HCT116 (cell line): ENCODE data around the gene ABRACL. TPM values are rescaled to one million over a fixed set of nuclear protein-coding genes. Genes with fewer than 3 reads are reported as not detected.
"Not testable (repeated sequence)": the region's sequence is repeated elsewhere in the genome, so short reads cannot be mapped to it uniquely, and the experiment has no call there.

Source experiments
- ATAC-seq: fragments of 200-7000 bp; cut with Tn5 transposase; 2 replicates; pipeline ENCODE4 v1.9.1; 2020; ENCODE audit warnings: mild to moderate bottlenecking, moderate library complexity
- BruUV-seq: library from RNA; stranded (reverse); fragments of 400-500 nt; replicated peaks from 2 replicates; lab custom pipeline; 2021; lab: Mats Ljungman, UMichigan
- CTCF ChIA-PET: fragments of 300-600 bp; sonication (Branson Sonifier 250); formaldehyde crosslinking; loops from one replicate; lab custom pipeline; 2021; ENCODE audit warnings: antibody characterized with exemption; lab: Charles Lee
- POLR2A ChIA-PET: fragments of 300-600, 350-600 bp; sonication (Branson Sonifier 250); formaldehyde crosslinking; loops from one replicate; lab custom pipeline; 2021; ENCODE audit warnings: antibody characterized with exemption; lab: Charles Lee
- RAD21 ChIA-PET, 2 experiments: fragments of 300-600 bp; sonication (Branson Sonifier 250); formaldehyde crosslinking; loops; one replicate each; lab custom pipeline; 2023; ENCODE audit warnings: low total read pairs in 2 of 2; ENCODE audit not compliant: uncharacterized antibody in 2 of 2, unreplicated experiment in 2 of 2, low non-redundant PET in 1 of 2; lab: Charles Lee
- DNase-seq: peaks from one replicate; pipeline ENCODE4 v3.0.0-alpha.2; 2010; ENCODE audit warnings: low read depth, low spot score
- H2AFZ ChIP-seq: fragments of 200-600 bp; shearing (Covaris generic), sonication (generic); 2 replicates; pipeline ENCODE4 v1.6.1; 2017; ENCODE audit warnings: low read depth, mixed run types, mixed read lengths, antibody characterized with exemption, low read length; ENCODE audit not compliant: poor library complexity, severe bottlenecking
- H3K27ac ChIP-seq: 2 replicates; pipeline ENCODE4 v1.5.1; 2012; ENCODE audit warnings: low read depth, low read length
- H3K27me3 ChIP-seq: fragments of 200-600 bp; sonication (generic); 2 replicates; pipeline ENCODE4 v1.6.1; 2016; ENCODE audit warnings: mixed run types, low read length, mixed read lengths; ENCODE audit not compliant: insufficient read depth
- H3K36me3 ChIP-seq, 2 experiments: fragments of 200-500 bp in 1 of 2; fragments of 200-600 bp in 1 of 2; sonication (Bioruptor generic) in 1 of 2; sonication (generic) in 1 of 2; 2 replicates each; pipeline versions ENCODE4 v1.5.1 to v1.6.1; 2014 to 2016; ENCODE audit warnings: low read length in 2 of 2, inconsistent platforms in 1 of 2, mixed read lengths in 1 of 2, mixed run types in 1 of 2; ENCODE audit not compliant: insufficient read depth in 2 of 2, control insufficient read depth in 1 of 2
- H3K4me1 ChIP-seq, 2 experiments: fragments of 200-600 bp in 1 of 2; sonication (generic) in 1 of 2; 2 replicates each; pipeline versions ENCODE4 v1.5.1 to v1.6.1; 2012 to 2017; ENCODE audit warnings: low read length in 2 of 2, inconsistent platforms in 1 of 2, mild to moderate bottlenecking in 1 of 2, mixed read lengths in 1 of 2, mixed run types in 1 of 2, moderate library complexity in 1 of 2; ENCODE audit not compliant: insufficient read depth in 2 of 2, control insufficient read depth in 1 of 2
- H3K4me2 ChIP-seq: fragments of 200-600 bp; sonication (generic); 2 replicates; pipeline ENCODE4 v1.6.1; 2017; ENCODE audit warnings: mixed run types, low read length, mixed read lengths
- H3K4me3 ChIP-seq, 2 experiments: fragments of 200-600 bp in 1 of 2; sonication (generic) in 1 of 2; replicated peaks in 1 of 2; 2 replicates each; pipeline ENCODE4 v1.5.1; 2011 to 2016; ENCODE audit warnings: low read length in 2 of 2, control low read depth in 1 of 2, low read depth in 1 of 2, mild to moderate bottlenecking in 1 of 2, mixed read lengths in 1 of 2, mixed run types in 1 of 2
- H3K79me2 ChIP-seq: fragments of 200-600 bp; sonication (generic); 2 replicates; pipeline ENCODE4 v1.6.1; 2017; ENCODE audit warnings: mild to moderate bottlenecking, mixed run types, low read length, moderate library complexity, mixed read lengths; ENCODE audit not compliant: insufficient read depth
- H3K9ac ChIP-seq: fragments of 200-600 bp; sonication (generic); 2 replicates; pipeline ENCODE4 v1.6.1; 2016; ENCODE audit warnings: low read length, mixed read lengths
- H3K9me2 ChIP-seq: fragments of 200-600 bp; sonication (generic), shearing (Covaris generic); 2 replicates; pipeline ENCODE4 v1.6.1; 2017; ENCODE audit warnings: mixed run types, mild to moderate bottlenecking, moderate library complexity; ENCODE audit not compliant: insufficient read depth
- H3K9me3 ChIP-seq, 2 experiments: fragments of 200-500 bp in 1 of 2; fragments of 200-600 bp in 1 of 2; sonication (Bioruptor generic) in 1 of 2; sonication (generic) in 1 of 2; 2 replicates each; pipeline ENCODE4 v1.6.1; 2014 to 2017; ENCODE audit warnings: low read length in 2 of 2, mixed read lengths in 2 of 2, inconsistent platforms in 1 of 2, low read depth in 1 of 2, mild to moderate bottlenecking in 1 of 2, mixed run types in 1 of 2, moderate library complexity in 1 of 2; ENCODE audit not compliant: control insufficient read depth in 1 of 2, insufficient read depth in 1 of 2
- H4K20me1 ChIP-seq: fragments of 200-600 bp; sonication (generic), shearing (Covaris generic); 2 replicates; pipeline ENCODE4 v1.6.1; 2017; ENCODE audit warnings: mixed run types, mild to moderate bottlenecking, moderate library complexity; ENCODE audit not compliant: insufficient read depth
- CBX3 ChIP-seq: IDR thresholded peaks from 2 replicates; pipeline ENCODE4 v1.6.1; 2012; ENCODE audit warnings: low read depth
- ELF1 ChIP-seq: IDR thresholded peaks from 2 replicates; pipeline ENCODE4 v1.6.1; 2012; ENCODE audit warnings: low read depth, borderline replicate concordance
- EZH2 ChIP-seq: fragments of 200-600 bp; sonication (generic); IDR thresholded peaks from 2 replicates; pipeline ENCODE4 v1.6.1; 2017; ENCODE audit warnings: antibody characterized with exemption, mixed run types
- EZH2phosphoT487 ChIP-seq: fragments of 200-600 bp; IDR thresholded peaks from 2 replicates; pipeline ENCODE4 v1.6.1; 2018; ENCODE audit warnings: antibody characterized with exemption, borderline replicate concordance
- FOSL1 ChIP-seq: IDR thresholded peaks from 2 replicates; pipeline ENCODE4 v1.6.1; 2012; ENCODE audit warnings: low read depth
- JUND ChIP-seq: IDR thresholded peaks from 2 replicates; pipeline ENCODE4 v1.6.1; 2012
- POLR2A ChIP-seq: IDR thresholded peaks from 2 replicates; pipeline ENCODE4 v1.7.0; 2011; ENCODE audit warnings: borderline replicate concordance; ENCODE audit not compliant: insufficient read depth, insufficient read length; ENCODE audit errors: extremely low read depth
- RAD21 ChIP-seq: IDR thresholded peaks from 2 replicates; pipeline ENCODE4 v1.6.1; 2012; ENCODE audit warnings: low read depth, mild to moderate bottlenecking
- SIN3A ChIP-seq: IDR thresholded peaks from 2 replicates; pipeline ENCODE4 v1.6.1; 2012; ENCODE audit warnings: low read depth
- SP1 ChIP-seq: IDR thresholded peaks from 2 replicates; pipeline ENCODE4 v1.6.1; 2012; ENCODE audit warnings: low read depth
- SRF ChIP-seq: IDR thresholded peaks from 2 replicates; pipeline ENCODE4 v1.6.1; 2012; ENCODE audit warnings: low read depth
- TCF7L2 ChIP-seq: IDR thresholded peaks from 2 replicates; pipeline ENCODE4 v1.7.0; 2011; ENCODE audit warnings: borderline replicate concordance, inconsistent platforms; ENCODE audit not compliant: insufficient read depth, insufficient read length; ENCODE audit errors: extremely low read depth
- YY1 ChIP-seq: IDR thresholded peaks from 2 replicates; pipeline ENCODE4 v1.6.1; 2011; ENCODE audit warnings: low read length, low read depth, moderate library complexity, mild to moderate bottlenecking; ENCODE audit not compliant: insufficient replicate concordance; ENCODE audit errors: extremely low read depth
- ZFX ChIP-seq: fragments of 450-650 bp; IDR thresholded peaks from 2 replicates; pipeline ENCODE4 v1.6.1; 2017
- intact Hi-C: fragments of 100-400 bp; cut with micrococcal nuclease; formaldehyde crosslinking; loops from 2 replicates; pipeline ENCODE4 v1.10.0; 2022
- total RNA-seq: library from RNA; stranded (reverse); gene quantifications from one replicate; pipeline ENCODE4 v1.2.1, GENCODE V29; 2021; ENCODE audit not compliant: unreplicated experiment
- TF ChIP-seq, protein P1 (sequence below): IDR thresholded peaks from 2 replicates; pipeline ENCODE4 v1.6.1; 2012
- TF ChIP-seq, protein P2 (sequence below): IDR thresholded peaks from 2 replicates; pipeline ENCODE4 v1.6.1; 2012; ENCODE audit warnings: low read depth
- TF ChIP-seq, protein P3 (sequence below): IDR thresholded peaks from 2 replicates; pipeline ENCODE4 v1.6.1; 2011; ENCODE audit warnings: mild to moderate bottlenecking, low read length, moderate library complexity; ENCODE audit not compliant: insufficient replicate concordance; ENCODE audit errors: extremely low read depth

The ABRACL gene
- total RNA-seq, 1 experiment from 2014 or later, result 47.4 TPM

DNA sequence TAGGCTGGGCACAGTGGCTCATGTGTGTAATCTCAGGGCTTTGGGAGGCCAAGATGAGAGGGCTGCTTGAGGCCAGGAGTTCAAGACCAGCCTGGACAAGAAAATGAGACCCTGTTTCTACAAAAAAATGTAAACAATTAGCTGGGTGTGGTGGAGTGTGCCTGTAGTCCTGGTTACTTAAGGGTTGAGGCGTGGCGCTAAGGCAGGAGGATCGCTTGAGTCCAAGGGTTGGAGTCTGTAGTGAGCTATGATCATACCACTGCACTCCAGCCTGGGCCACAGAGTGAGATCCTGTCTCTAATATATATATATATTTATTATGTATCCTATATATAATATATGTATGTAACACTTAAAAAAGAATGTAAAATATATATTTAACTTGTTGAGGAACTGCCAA lies 7.9 kb upstream of the ABRACL start:
- Histone ChIP-seq H3K4me2 (no peak overlapping the region), H3K36me3 (no peaks in the 10 kb centered on the region), H3K4me3 (no peak overlapping the region), H3K9ac (no peak overlapping the region), H3K27ac (no peak overlapping the region), H3K27me3 (no peaks in the 10 kb centered on the region), H3K9me3 (no peaks in the 10 kb centered on the region), H3K4me1 (no peaks in the 10 kb centered on the region), H3K79me2 (no peaks in the 10 kb centered on the region), H3K9me2 (no peaks in the 10 kb centered on the region), H4K20me1 (no peaks in the 10 kb centered on the region), H2AFZ (no peak overlapping the region)
- POLR2A ChIA-PET, result no interaction called here
- no TSS peak for BruUV-seq
- intact Hi-C loops, result no loop called here
- CTCF ChIA-PET, result no interaction called here
- ATAC-seq (no peak), DNase-seq (no peak)
- RAD21 ChIA-PET, result no interaction called here
- TF ChIP-seq JUND, result no peak
- no peak for TF ChIP-seq ELF1
- TF ChIP-seq FOSL1, result no peak
- no peak for TF ChIP-seq EZH2
- TF ChIP-seq, protein P1, sequence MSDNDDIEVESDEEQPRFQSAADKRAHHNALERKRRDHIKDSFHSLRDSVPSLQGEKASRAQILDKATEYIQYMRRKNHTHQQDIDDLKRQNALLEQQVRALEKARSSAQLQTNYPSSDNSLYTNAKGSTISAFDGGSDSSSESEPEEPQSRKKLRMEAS, result no peak
- no peak for TF ChIP-seq TCF7L2
- TF ChIP-seq YY1, result no peak
- TF ChIP-seq SIN3A, result no peak
- TF ChIP-seq RAD21, result no peak
- no peak for TF ChIP-seq SRF
- TF ChIP-seq, protein P2, sequence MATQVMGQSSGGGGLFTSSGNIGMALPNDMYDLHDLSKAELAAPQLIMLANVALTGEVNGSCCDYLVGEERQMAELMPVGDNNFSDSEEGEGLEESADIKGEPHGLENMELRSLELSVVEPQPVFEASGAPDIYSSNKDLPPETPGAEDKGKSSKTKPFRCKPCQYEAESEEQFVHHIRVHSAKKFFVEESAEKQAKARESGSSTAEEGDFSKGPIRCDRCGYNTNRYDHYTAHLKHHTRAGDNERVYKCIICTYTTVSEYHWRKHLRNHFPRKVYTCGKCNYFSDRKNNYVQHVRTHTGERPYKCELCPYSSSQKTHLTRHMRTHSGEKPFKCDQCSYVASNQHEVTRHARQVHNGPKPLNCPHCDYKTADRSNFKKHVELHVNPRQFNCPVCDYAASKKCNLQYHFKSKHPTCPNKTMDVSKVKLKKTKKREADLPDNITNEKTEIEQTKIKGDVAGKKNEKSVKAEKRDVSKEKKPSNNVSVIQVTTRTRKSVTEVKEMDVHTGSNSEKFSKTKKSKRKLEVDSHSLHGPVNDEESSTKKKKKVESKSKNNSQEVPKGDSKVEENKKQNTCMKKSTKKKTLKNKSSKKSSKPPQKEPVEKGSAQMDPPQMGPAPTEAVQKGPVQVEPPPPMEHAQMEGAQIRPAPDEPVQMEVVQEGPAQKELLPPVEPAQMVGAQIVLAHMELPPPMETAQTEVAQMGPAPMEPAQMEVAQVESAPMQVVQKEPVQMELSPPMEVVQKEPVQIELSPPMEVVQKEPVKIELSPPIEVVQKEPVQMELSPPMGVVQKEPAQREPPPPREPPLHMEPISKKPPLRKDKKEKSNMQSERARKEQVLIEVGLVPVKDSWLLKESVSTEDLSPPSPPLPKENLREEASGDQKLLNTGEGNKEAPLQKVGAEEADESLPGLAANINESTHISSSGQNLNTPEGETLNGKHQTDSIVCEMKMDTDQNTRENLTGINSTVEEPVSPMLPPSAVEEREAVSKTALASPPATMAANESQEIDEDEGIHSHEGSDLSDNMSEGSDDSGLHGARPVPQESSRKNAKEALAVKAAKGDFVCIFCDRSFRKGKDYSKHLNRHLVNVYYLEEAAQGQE, result no peak
- TF ChIP-seq SP1, result no peak
- TF ChIP-seq, protein P3, sequence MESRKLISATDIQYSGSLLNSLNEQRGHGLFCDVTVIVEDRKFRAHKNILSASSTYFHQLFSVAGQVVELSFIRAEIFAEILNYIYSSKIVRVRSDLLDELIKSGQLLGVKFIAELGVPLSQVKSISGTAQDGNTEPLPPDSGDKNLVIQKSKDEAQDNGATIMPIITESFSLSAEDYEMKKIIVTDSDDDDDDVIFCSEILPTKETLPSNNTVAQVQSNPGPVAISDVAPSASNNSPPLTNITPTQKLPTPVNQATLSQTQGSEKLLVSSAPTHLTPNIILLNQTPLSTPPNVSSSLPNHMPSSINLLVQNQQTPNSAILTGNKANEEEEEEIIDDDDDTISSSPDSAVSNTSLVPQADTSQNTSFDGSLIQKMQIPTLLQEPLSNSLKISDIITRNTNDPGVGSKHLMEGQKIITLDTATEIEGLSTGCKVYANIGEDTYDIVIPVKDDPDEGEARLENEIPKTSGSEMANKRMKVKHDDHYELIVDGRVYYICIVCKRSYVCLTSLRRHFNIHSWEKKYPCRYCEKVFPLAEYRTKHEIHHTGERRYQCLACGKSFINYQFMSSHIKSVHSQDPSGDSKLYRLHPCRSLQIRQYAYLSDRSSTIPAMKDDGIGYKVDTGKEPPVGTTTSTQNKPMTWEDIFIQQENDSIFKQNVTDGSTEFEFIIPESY, result no peak
- no peak for TF ChIP-seq EZH2phosphoT487
- no peak for TF ChIP-seq ZFX
- TF ChIP-seq POLR2A, result no peak
- TF ChIP-seq CBX3, result no peak

DNA sequence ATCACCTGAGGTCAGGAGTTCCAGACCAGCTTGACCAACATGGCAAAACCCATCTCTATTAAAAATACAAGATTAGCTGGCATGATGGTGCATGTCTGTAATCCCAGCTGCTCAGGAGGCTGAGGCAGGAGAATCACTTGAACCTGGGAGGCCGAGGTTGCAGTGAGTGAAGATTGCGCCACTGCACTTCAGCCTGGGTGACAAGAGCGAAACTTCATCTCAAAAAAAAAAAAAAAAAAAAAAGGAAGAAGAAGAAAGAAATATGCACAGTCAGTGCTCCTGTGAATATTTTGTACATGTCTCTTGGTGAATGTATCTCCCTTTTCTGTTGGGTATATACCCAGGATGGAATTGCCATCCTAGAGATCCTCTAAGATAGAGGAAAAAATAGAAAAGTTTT lies 3.1 kb upstream of the ABRACL start:
- H3K27me3 ChIP-seq, CTCF ChIA-PET, H3K27ac ChIP-seq, H3K4me3 ChIP-seq, H3K9ac ChIP-seq, intact Hi-C loops, POLR2A ChIA-PET, BruUV-seq, ATAC-seq, RAD21 ChIA-PET, H4K20me1 ChIP-seq, H3K36me3 ChIP-seq, H3K9me2 ChIP-seq, H3K9me3 ChIP-seq, H3K4me2 ChIP-seq, H2AFZ ChIP-seq, DNase-seq: not testable (repeated sequence)
- Histone ChIP-seq H3K4me1 (peaks cover 0 to 25% of the 10 kb centered on the region in 2 experiments; a peak in 3 of 4 replicates), H3K79me2 (peaks cover 10% of the 10 kb centered on the region)
